GM12865 (cell line): ENCODE results near the gene LMO2.

Experiments
- DNase-seq: peaks from one replicate; pipeline ENCODE4 v3.0.0; 2010; ENCODE audit warnings: low read depth
- H3K4me3 ChIP-seq: 2 replicates; pipeline ENCODE4 v1.5.1; 2011; ENCODE audit warnings: mild to moderate bottlenecking, low read depth, low read length, control low read depth
- TF ChIP-seq, protein P1 (sequence below): IDR thresholded peaks from 2 replicates; pipeline ENCODE4 v1.5.1; 2011; ENCODE audit warnings: low read length, control low read depth, low read depth, inconsistent platforms; ENCODE audit not compliant: insufficient read depth; ENCODE audit errors: missing control alignments

The LMO2 gene

DNA sequence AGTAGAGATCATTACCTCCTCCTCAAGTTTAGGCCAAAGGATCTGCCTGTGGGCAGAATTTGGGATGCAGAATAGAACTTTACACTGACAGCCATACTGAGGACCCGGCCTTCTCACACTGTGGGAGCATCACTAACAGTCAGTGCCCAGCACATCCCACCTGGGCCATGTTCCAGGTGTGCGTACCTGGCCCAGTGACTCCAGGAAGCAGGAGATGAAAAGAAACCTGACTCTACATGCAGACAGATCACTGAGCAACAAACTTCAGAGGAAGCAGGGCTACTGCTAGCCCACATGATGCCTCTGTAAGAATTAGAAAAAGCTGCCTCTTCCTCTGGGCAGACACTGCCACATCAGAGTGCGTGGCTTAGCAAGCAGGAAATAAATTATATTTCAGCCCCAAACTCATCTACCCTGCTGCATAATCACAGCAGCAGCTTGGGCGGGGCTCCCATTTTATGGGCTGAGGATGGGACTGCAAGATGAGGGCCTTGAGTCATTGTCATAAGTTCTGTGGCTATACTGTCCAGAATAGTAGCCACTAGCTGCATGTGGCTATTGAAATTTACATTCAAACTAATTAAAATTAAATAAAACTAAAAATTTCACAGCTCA lies 6.0 kb upstream of the LMO2 start:
- DNase-seq = no peak
- no peak overlapping the region for H3K4me3 ChIP-seq
- TF ChIP-seq, protein P1, sequence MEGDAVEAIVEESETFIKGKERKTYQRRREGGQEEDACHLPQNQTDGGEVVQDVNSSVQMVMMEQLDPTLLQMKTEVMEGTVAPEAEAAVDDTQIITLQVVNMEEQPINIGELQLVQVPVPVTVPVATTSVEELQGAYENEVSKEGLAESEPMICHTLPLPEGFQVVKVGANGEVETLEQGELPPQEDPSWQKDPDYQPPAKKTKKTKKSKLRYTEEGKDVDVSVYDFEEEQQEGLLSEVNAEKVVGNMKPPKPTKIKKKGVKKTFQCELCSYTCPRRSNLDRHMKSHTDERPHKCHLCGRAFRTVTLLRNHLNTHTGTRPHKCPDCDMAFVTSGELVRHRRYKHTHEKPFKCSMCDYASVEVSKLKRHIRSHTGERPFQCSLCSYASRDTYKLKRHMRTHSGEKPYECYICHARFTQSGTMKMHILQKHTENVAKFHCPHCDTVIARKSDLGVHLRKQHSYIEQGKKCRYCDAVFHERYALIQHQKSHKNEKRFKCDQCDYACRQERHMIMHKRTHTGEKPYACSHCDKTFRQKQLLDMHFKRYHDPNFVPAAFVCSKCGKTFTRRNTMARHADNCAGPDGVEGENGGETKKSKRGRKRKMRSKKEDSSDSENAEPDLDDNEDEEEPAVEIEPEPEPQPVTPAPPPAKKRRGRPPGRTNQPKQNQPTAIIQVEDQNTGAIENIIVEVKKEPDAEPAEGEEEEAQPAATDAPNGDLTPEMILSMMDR = no peak

DNA sequence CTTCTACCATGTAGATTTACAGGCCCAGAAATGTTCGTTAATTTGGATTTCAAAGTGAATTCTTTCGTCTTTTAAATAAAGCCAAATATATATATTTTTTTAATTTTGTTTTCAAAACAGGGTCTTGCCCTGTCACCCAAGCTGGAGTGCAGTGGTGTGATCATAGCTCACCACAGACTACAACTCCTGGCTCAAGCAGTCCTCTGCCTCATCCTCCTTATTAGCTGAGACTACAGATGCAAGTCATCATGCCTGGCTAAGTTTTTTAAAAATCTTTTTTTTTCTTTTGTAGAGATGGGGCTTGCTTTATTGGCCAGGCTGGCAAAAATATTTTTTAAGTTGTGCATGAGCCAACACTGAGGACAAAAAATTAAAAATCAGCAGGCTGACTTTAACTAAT lies 5.0 kb upstream of the LMO2 start:
- H3K4me3 ChIP-seq = no peak overlapping the region
- no peak for DNase-seq
- TF ChIP-seq, protein P1 = no peak

DNA sequence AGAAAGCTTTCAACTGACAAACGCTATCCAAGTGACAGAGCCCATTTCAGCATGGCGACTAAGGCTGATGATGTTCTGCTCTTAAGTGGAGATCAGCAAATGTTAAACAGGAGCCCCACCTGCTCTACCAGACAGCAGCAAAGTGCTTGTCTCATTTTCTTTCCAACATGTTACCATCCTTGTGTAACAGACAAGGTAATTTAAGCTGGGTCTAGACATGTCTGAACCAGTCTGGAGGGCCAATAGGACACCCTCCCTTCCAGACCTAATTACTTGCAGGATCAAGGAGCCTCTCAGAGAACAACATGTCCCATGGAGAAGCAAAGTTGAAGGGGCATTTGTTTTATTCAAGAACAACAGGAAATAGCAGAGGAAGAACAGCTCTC lies 3.9 kb upstream of the LMO2 start:
- DNase-seq = no peak
- TF ChIP-seq, protein P1 = no peak

GRCh38 chr11:33894398-33894746 lies 2.5 kb upstream of the LMO2 start:
- TF ChIP-seq, protein P1 = no peak
- peak overlapping the region; percentile 67 for H3K4me3 ChIP-seq
- DNase-seq = no peak

More for the DNA sequence above, 3.9 kb upstream of the LMO2 start:
- no peak overlapping the region for H3K4me3 ChIP-seq

GRCh38 chr11:33893711-33894397 lies 2.0 kb upstream of the LMO2 start:
- TF ChIP-seq, protein P1 = no peak
- H3K4me3 ChIP-seq = peak overlapping the region; percentile 67
- DNase-seq = peak; percentile 91

DNA sequence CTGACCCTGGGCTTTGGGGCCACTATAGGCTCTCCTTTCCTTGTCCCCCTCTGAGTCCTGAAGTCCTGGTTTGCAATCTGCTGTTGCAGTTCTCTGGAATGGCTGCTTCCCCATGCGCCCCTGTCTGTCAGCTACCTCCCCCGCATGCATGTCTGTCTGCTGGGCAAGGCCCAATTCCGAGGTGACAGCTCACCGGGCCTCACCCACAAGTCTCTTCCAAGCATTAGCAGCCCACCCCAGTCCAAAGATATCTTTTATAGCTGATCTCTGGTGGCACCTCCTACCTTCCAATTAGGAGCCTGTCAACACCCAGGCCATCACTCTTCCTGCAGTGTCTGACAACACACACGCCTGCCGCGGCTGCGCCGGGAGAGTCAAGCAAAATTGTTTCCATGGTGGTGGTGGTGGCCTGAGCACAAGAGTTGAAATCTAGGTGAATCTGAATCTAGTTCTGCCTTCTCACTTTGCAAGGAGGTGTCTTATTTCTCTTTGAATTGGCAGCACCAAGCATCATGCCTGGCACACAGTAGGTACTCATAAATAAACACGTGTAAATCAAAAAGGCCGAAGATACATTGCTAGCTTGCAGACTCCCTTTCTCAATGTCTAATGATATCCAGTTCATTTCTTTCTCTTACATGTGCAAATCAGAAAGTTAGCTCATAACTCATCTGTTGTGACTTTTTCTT lies 1.2 kb upstream of the LMO2 start:
- TF ChIP-seq, protein P1 = no peak
- H3K4me3 ChIP-seq = peak overlapping the region; percentile 67
- DNase-seq = no peak
